Esophagus muscularis mucosa (tissue), 4 donors: ENCODE measurements around the gene GRID1. TPM values are rescaled to one million over a fixed set of nuclear protein-coding genes. Genes with fewer than 3 reads are reported as not detected.

ENCODE experiments used
- DNase-seq: peaks from one replicate; pipeline ENCODE4 v3.0.0-alpha.2; 2017; ENCODE audit errors: extremely low spot score
- H3K27ac ChIP-seq, 4 donors: fragments of 200-600 bp; sonication (generic); replicated peaks in 1 of 4; 1 replicate in 3 of 4; 2 replicates in 1 of 4; pipeline ENCODE4 v1.5.1; 2016 to 2019; ENCODE audit warnings: mild to moderate bottlenecking in 1 of 4
- H3K27me3 ChIP-seq, 4 donors: fragments of 200-600 bp; sonication (generic); one replicate each; pipeline versions ENCODE4 v1.5.1 to v1.6.0; 2016 to 2019
- H3K36me3 ChIP-seq, 4 donors: fragments of 200-600 bp; sonication (generic); one replicate each; pipeline ENCODE4 v1.5.1; 2016 to 2019
- H3K4me1 ChIP-seq, 4 donors: fragments of 200-600 bp; sonication (generic); one replicate each; pipeline ENCODE4 v1.5.1; 2016 to 2019
- H3K4me3 ChIP-seq, 4 donors: fragments of 200-600 bp; sonication (generic); 1 replicate in 2 of 4; 2 replicates in 2 of 4; pipeline ENCODE4 v1.5.1; 2016 to 2019; ENCODE audit warnings: mild to moderate bottlenecking in 4 of 4, moderate library complexity in 1 of 4
- H3K9me3 ChIP-seq, 4 donors: fragments of 200-600 bp; sonication (generic); 1 replicate in 3 of 4; 2 replicates in 1 of 4; pipeline ENCODE4 v1.5.1; 2016 to 2019
- EP300 ChIP-seq: sonication (generic); formaldehyde crosslinking; IDR thresholded peaks from one replicate; pipeline ENCODE4 v1.6.1; 2017; ENCODE audit warnings: antibody characterized with exemption
- POLR2A ChIP-seq: fragments of 450-650 bp; IDR thresholded peaks from one replicate; pipeline ENCODE4 v1.6.1; 2017; ENCODE audit warnings: antibody characterized with exemption, moderate library complexity, mild to moderate bottlenecking, low read depth
- POLR2AphosphoS5 ChIP-seq, 2 donors: sonication (generic); formaldehyde crosslinking; IDR thresholded peaks; one replicate each; pipeline ENCODE4 v1.6.1; 2017; ENCODE audit warnings: antibody characterized with exemption in 2 of 2
- WGBS: methylation state at CpG from one replicate; pipeline ENCODE4 v1.1.5; 2018; 5-methylcytosine and 5-hydroxymethylcytosine counted together
- intact Hi-C: fragments of 100-400 bp; cut with DNase I; formaldehyde crosslinking; loops from one replicate; pipeline ENCODE4 v1.15.1; 2023
- total RNA-seq, 4 donors: library from RNA; depleted of rRNA; stranded (reverse); fragments of >200 nt; gene quantifications; one replicate each; pipeline versions ENCODE4 v1.1.0 to v1.2.1, GENCODE V29; 2016
- TF ChIP-seq, protein P1 (sequence below), 3 experiments: fragments of 200-600 bp in 2 of 3; fragments of 450-650 bp in 1 of 3; sonication (generic) in 2 of 3; IDR thresholded peaks; one replicate each; pipeline ENCODE4 v1.5.1; 2017 to 2019; ENCODE audit warnings: antibody characterized with exemption in 3 of 3, mild to moderate bottlenecking in 2 of 3, moderate library complexity in 1 of 3

Gene GRID1
- total RNA-seq, 4 donors from 2014 or later, result under 0.01 to 1.3 (median 1.1) TPM

GRCh38 chr10:86298501-86299001 lies 68.0 kb downstream of the GRID1 start:
- Histone ChIP-seq H3K27ac (no peak overlapping the region), H3K27me3 (peaks cover 0 to 10% (median 0%) of the 10 kb centered on the region in 4 donors), H3K36me3 (no peaks in the 10 kb centered on the region), H3K9me3 (no peaks in the 10 kb centered on the region), H3K4me3 (no peak overlapping the region), H3K4me1 (no peaks in the 10 kb centered on the region)
- 76% methylated on average over 9 of the region's 9 CpGs for WGBS
- TF ChIP-seq POLR2A (no peak), POLR2AphosphoS5 (IDR thresholded peaks at IDR 0.05) (no peak), EP300 (no peak)
- TF ChIP-seq, protein P1, sequence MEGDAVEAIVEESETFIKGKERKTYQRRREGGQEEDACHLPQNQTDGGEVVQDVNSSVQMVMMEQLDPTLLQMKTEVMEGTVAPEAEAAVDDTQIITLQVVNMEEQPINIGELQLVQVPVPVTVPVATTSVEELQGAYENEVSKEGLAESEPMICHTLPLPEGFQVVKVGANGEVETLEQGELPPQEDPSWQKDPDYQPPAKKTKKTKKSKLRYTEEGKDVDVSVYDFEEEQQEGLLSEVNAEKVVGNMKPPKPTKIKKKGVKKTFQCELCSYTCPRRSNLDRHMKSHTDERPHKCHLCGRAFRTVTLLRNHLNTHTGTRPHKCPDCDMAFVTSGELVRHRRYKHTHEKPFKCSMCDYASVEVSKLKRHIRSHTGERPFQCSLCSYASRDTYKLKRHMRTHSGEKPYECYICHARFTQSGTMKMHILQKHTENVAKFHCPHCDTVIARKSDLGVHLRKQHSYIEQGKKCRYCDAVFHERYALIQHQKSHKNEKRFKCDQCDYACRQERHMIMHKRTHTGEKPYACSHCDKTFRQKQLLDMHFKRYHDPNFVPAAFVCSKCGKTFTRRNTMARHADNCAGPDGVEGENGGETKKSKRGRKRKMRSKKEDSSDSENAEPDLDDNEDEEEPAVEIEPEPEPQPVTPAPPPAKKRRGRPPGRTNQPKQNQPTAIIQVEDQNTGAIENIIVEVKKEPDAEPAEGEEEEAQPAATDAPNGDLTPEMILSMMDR (IDR thresholded peaks at IDR 0.05), result no peak
- DNase-seq, result no peak
- intact Hi-C loops, result no loop called here

DNA sequence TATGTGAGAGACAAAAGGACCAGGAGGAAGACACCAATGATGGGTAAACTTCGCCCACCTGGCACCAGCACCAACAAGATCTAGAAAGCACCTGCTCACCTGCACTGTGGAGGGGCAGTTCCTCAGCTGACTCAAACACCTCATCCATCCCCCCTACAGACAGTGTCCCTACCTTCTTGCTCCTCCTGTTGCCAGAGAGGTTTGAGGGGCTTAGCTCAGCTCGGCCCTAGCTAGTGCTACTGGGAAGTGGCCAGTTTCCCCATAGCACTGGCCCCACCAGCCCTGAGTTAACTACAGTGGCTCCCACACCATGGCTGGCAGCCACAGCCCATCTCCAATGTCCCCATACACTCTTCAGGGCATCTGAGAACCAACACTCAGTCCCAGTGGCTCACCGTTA lies 70.8 kb downstream of the GRID1 start:
- Histone ChIP-seq H3K9me3 (no peaks in the 10 kb centered on the region), H3K27me3 (peaks cover 0 to 9% (median 0%) of the 10 kb centered on the region in 4 donors), H3K4me3 (no peak overlapping the region), H3K27ac (no peak overlapping the region), H3K4me1 (no peaks in the 10 kb centered on the region), H3K36me3 (no peaks in the 10 kb centered on the region)
- DNase-seq, result no peak
- WGBS, result 89% methylated on average over 2 of the region's 3 CpGs
- intact Hi-C loops, result no loop called here
- TF ChIP-seq POLR2A (no peak), POLR2AphosphoS5 (IDR thresholded peaks at IDR 0.05) (no peak), EP300 (no peak)
- TF ChIP-seq, protein P1 (IDR thresholded peaks at IDR 0.05), result no peak

- Histone ChIP-seq H3K36me3 (no peaks in the 10 kb centered on the region), H3K27ac (no peak overlapping the region), H3K27me3 (peaks cover 0 to 9% (median 0%) of the 10 kb centered on the region in 4 donors), H3K9me3 (no peaks in the 10 kb centered on the region), H3K4me3 (no peak overlapping the region), H3K4me1 (no peaks in the 10 kb centered on the region)
- TF ChIP-seq EP300 (no peak), POLR2A (no peak), POLR2AphosphoS5 (IDR thresholded peaks at IDR 0.05) (no peak)
- TF ChIP-seq, protein P1 (IDR thresholded peaks at IDR 0.05), result no peak
- WGBS, result 86% methylated on average over 14 of the region's 14 CpGs
- DNase-seq, result no peak
- intact Hi-C loops, result no loop called here
Measured at GRCh38 chr10:86295351-86295750, 71.2 kb downstream of the GRID1 start.

- 85% methylated on average over 16 of the region's 16 CpGs for WGBS
- Histone ChIP-seq H3K27me3 (peaks cover 0 to 9% (median 0%) of the 10 kb centered on the region in 4 donors), H3K36me3 (no peaks in the 10 kb centered on the region), H3K4me1 (no peaks in the 10 kb centered on the region), H3K4me3 (no peak overlapping the region), H3K9me3 (no peaks in the 10 kb centered on the region), H3K27ac (no peak overlapping the region)
- TF ChIP-seq POLR2AphosphoS5 (IDR thresholded peaks at IDR 0.05), result no peak
- no peak for TF ChIP-seq EP300
- TF ChIP-seq, protein P1 (IDR thresholded peaks at IDR 0.05), result no peak
- no peak for TF ChIP-seq POLR2A
- intact Hi-C loops, result no loop called here
- DNase-seq, result no peak
Measured at GRCh38 chr10:86294346-86295265, 72.0 kb downstream of the GRID1 start.
